WI38 (cell line): Measurements from ENCODE around the gene TMEM18.

Source experiments
- H3K4me3 ChIP-seq: 2 replicates; pipeline ENCODE4 v1.5.1; 2011; ENCODE audit warnings: low read depth, mild to moderate bottlenecking, control low read depth, low read length
- CTCF ChIP-seq: IDR thresholded peaks from 2 replicates; pipeline ENCODE4 v1.5.1; 2012; ENCODE audit warnings: low read depth, mild to moderate bottlenecking, control low read depth, low read length

The TMEM18 gene

DNA sequence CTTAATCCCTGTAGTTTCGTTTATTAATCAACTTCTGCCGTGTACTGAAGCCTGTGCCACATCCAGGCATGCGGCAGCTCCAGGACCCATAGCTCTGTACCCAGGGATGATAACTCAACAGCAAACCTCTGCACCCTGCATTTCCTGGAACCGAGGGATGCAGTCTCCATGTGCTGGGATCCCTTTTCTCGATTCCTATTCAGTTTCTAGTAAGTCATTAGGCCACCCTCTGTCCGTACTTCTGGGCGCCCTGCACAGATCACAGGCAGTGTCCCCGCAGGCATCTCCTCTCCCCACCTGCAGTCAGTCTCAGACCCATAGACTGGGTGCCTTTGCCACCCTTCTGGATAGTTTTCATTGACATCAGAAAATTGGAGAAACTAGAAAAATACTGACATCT is 18.8 kb downstream of the TMEM18 start:
- TF ChIP-seq CTCF = no peak
- no peak overlapping the region for H3K4me3 ChIP-seq

DNA sequence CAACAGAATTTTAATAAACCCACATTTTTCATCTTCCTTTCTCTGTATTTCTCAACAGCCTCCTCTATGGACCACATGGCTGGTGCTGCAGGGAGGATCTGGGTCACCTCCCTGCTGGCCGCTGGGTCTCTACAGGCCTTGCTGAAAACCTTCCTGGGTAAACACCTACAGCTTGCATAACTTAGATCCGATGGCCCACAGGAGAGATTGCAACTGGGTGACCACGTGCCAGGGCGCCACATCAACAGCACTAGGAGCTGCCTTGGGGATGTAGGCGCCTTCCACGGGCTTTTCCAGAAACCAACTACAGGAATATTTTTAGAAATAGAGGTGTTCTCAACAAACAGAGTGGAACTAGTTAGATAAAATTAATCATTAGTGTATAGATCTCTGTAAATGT is 19.4 kb downstream of the TMEM18 start:
- TF ChIP-seq CTCF = no peak
- H3K4me3 ChIP-seq = no peak overlapping the region

DNA sequence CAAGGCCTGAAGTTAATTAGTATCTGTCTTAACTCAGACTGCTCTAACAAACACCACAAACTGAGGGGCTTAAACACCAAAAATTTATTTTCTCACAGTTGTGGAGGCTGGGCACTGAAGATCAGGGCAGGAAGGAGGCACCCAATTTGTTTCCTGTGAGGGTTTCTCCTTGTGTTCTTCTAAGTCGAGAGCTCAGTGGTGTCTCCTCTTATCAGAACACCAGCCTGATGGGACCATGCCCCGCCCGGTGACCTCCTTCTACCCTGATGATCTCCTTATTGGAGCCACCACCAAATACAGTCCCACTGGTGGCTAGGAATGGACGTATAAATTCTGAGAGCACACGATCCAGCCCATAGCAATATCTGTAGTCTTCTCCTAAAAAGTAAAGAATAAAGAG is 20.5 kb downstream of the TMEM18 start:
- no peak overlapping the region for H3K4me3 ChIP-seq
- TF ChIP-seq CTCF = no peak

GRCh38 chr2:655626-656025 is 21.6 kb downstream of the TMEM18 start:
- no peak for TF ChIP-seq CTCF

DNA sequence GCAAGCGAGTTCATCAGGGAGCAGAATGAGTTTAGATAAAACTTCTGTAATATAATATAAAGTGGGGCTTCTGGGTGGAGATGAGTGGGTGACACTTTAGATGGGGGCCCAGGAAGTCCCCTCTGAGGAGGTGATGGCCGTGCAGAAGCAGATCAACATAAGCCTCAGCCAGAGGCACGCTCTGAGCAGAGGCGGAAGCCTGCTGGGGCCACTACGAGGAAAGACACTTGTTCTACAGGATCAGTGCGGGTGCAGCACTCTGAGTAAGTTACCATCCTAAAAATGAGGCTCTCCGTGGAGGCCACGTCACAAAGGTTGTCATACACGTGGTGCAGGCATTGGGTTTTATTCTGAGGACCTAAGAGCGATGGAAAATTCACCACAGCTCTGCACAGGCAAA is 22.3 kb downstream of the TMEM18 start:
- no peak for TF ChIP-seq CTCF
- H3K4me3 ChIP-seq = no peak overlapping the region

More at GRCh38 chr2:655626-656025, 21.6 kb downstream of the TMEM18 start:
- no peak overlapping the region for H3K4me3 ChIP-seq

- no peak for TF ChIP-seq CTCF
- H3K4me3 ChIP-seq = no peak overlapping the region
Observed at GRCh38 chr2:653645-654425, 23.4 kb downstream of the TMEM18 start.

- TF ChIP-seq CTCF = no peak
- H3K4me3 ChIP-seq = no peak overlapping the region
Observed at GRCh38 chr2:652881-653480, 24.2 kb downstream of the TMEM18 start.
